IMR-90 (cell line): ENCODE measurements around the gene NUDT9. TPM values are rescaled to one million over a fixed set of nuclear protein-coding genes. Genes with fewer than 3 reads are reported as not detected.
"Not testable (repeated sequence)": the region's sequence is repeated elsewhere in the genome, so short reads cannot be mapped to it uniquely, and the experiment has no call there.

Experiments used
- ATAC-seq: fragments of 200-7000 bp; cut with Tn5 transposase; 2 replicates; pipeline ENCODE4 v1.9.1; 2020; ENCODE audit warnings: low read depth, mild to moderate bottlenecking, moderate library complexity
- BruUV-seq: library from RNA; stranded (reverse); fragments of 400-500 nt; replicated peaks from 2 replicates; lab custom pipeline; 2021; lab: Mats Ljungman, UMichigan
- CTCF ChIA-PET: fragments of 300-600 bp; formaldehyde crosslinking; extraction: SDS; loops from one replicate; lab custom pipeline; 2021; ENCODE audit warnings: antibody characterized with exemption; lab: Yijun Ruan, JAX
- POLR2A ChIA-PET: fragments of 300-600 bp; sonication (Branson Sonifier 250); formaldehyde crosslinking; loops from one replicate; lab custom pipeline; 2022; ENCODE audit warnings: antibody characterized with exemption; ENCODE audit not compliant: unreplicated experiment; lab: Charles Lee
- DNase-seq: peaks from one replicate; pipeline ENCODE4 v3.0.0; 2013
- H2AFZ ChIP-seq: replicated peaks from 2 replicates; pipeline ENCODE3; 2013; ENCODE audit warnings: low read length, mild to moderate bottlenecking; ENCODE audit not compliant: poor library complexity
- H2AK5ac ChIP-seq: 2 replicates; pipeline ENCODE4 v1.6.1; 2013; ENCODE audit warnings: low read depth, low read length, inconsistent platforms
- H2AK9ac ChIP-seq: replicated peaks from 2 replicates; pipeline ENCODE3; 2013; ENCODE audit warnings: mild to moderate bottlenecking, low read depth, low read length, moderate library complexity; ENCODE audit not compliant: poor library complexity
- H2BK120ac ChIP-seq: 2 replicates; pipeline ENCODE4 v1.6.1; 2013; ENCODE audit warnings: low read depth, low read length, inconsistent platforms
- H2BK15ac ChIP-seq: 3 replicates; pipeline ENCODE4 v1.6.1; 2013; ENCODE audit warnings: low read depth, low read length, inconsistent platforms
- H2BK20ac ChIP-seq: 2 replicates; pipeline ENCODE4 v1.6.1; 2013; ENCODE audit warnings: low read depth, mild to moderate bottlenecking, inconsistent platforms, low read length, moderate library complexity
- H2BK5ac ChIP-seq: 2 replicates; pipeline ENCODE4 v1.6.1; 2013; ENCODE audit warnings: mild to moderate bottlenecking, low read depth, low read length, inconsistent platforms; ENCODE audit not compliant: poor library complexity, severe bottlenecking
- H3K14ac ChIP-seq: replicated peaks from 2 replicates; pipeline ENCODE4 v1.6.1; 2013; ENCODE audit warnings: low read depth, low read length, inconsistent platforms
- H3K18ac ChIP-seq: 2 replicates; pipeline ENCODE4 v1.6.1; 2013; ENCODE audit warnings: low read depth, low read length, control low read depth
- H3K23ac ChIP-seq: 2 replicates; pipeline ENCODE4 v1.6.1; 2013; ENCODE audit warnings: low read depth, low read length, inconsistent platforms
- H3K27ac ChIP-seq: 2 replicates; pipeline ENCODE4 v1.5.1; 2013; ENCODE audit warnings: mild to moderate bottlenecking, control low read depth, low read length; ENCODE audit not compliant: insufficient read depth
- H3K27me3 ChIP-seq: 2 replicates; pipeline ENCODE4 v1.6.1; 2013; ENCODE audit warnings: low read length; ENCODE audit not compliant: control insufficient read depth, insufficient read depth
- H3K36me3 ChIP-seq: 2 replicates; pipeline ENCODE4 v1.6.1; 2013; ENCODE audit warnings: low read length, mixed read lengths; ENCODE audit not compliant: control insufficient read depth, insufficient read depth
- H3K4ac ChIP-seq: 2 replicates; pipeline ENCODE4 v1.6.1; 2013; ENCODE audit warnings: low read depth, low read length, inconsistent platforms
- H3K4me1 ChIP-seq: 2 replicates; pipeline ENCODE4 v1.6.1; 2013; ENCODE audit warnings: low read length, mixed read lengths; ENCODE audit not compliant: control insufficient read depth, insufficient read depth
- H3K4me2 ChIP-seq: 2 replicates; pipeline ENCODE4 v1.6.1; 2013; ENCODE audit warnings: low read depth, mild to moderate bottlenecking, control low read depth, low read length, moderate library complexity
- H3K4me3 ChIP-seq: 2 replicates; pipeline ENCODE4 v1.5.1; 2013; ENCODE audit warnings: low read depth, mild to moderate bottlenecking, control low read depth, low read length, moderate library complexity; ENCODE audit not compliant: insufficient read depth
- H3K56ac ChIP-seq: 2 replicates; pipeline ENCODE4 v1.6.1; 2013; ENCODE audit warnings: low read length, inconsistent platforms; ENCODE audit not compliant: insufficient read depth; ENCODE audit errors: extremely low read depth
- H3K79me1 ChIP-seq, 2 experiments: 2 replicates each; pipeline ENCODE4 v1.6.1; 2013; ENCODE audit warnings: low read length in 2 of 2, inconsistent platforms in 1 of 2, low read depth in 1 of 2
- H3K9ac ChIP-seq: 2 replicates; pipeline ENCODE4 v1.6.1; 2013; ENCODE audit warnings: low read depth, low read length, control low read depth
- H3K9me1 ChIP-seq: 2 replicates; pipeline ENCODE4 v1.6.1; 2013; ENCODE audit warnings: low read length, inconsistent platforms; ENCODE audit not compliant: insufficient read depth
- H3K9me3 ChIP-seq: 2 replicates; pipeline ENCODE4 v1.6.1; 2013; ENCODE audit warnings: low read length; ENCODE audit not compliant: control insufficient read depth, insufficient read depth
- H4K20me1 ChIP-seq: 2 replicates; pipeline ENCODE4 v1.6.1; 2013; ENCODE audit warnings: low read length, inconsistent platforms; ENCODE audit not compliant: insufficient read depth
- H4K5ac ChIP-seq: 2 replicates; pipeline ENCODE4 v1.6.1; 2013; ENCODE audit warnings: mild to moderate bottlenecking, low read depth, low read length, control low read depth
- H4K8ac ChIP-seq, 2 experiments: 2 replicates each; pipeline ENCODE4 v1.6.1; 2013; ENCODE audit warnings: low read depth in 2 of 2, low read length in 2 of 2, control low read depth in 1 of 2, inconsistent platforms in 1 of 2
- H4K91ac ChIP-seq: 2 replicates; pipeline ENCODE4 v1.6.1; 2013; ENCODE audit warnings: low read depth, low read length, inconsistent platforms; ENCODE audit not compliant: insufficient read depth
- WGBS, 2 experiments: methylation state at CpG; one replicate each; pipeline versions ENCODE4 v1.1.5 to v1.1.7; 2013; ENCODE audit warnings: missing lambda C conversion rate in 2 of 2; ENCODE audit not compliant: insufficient read length in 1 of 2; ENCODE audit errors: extremely low coverage in 2 of 2; 5-methylcytosine and 5-hydroxymethylcytosine counted together
- dilution Hi-C: fragments of 300-500 bp; cut with HindIII; formaldehyde crosslinking; loops from one replicate; pipeline ENCODE4 v1.14.3; 2018; ENCODE audit warnings: low sequenced_read_pairs; ENCODE audit not compliant: unreplicated experiment
- in situ Hi-C: fragments of 300-500 bp; cut with MboI; formaldehyde crosslinking; loops from 3 replicates; pipeline ENCODE4 v1.14.3; 2019; ENCODE audit warnings: low sequenced_read_pairs, inconsistent platforms, mixed read lengths
- intact Hi-C: fragments of 100-400 bp; cut with micrococcal nuclease; formaldehyde crosslinking; loops from 2 replicates; pipeline ENCODE4 v1.10.0; 2022
- polyA plus RNA-seq, 3 experiments: library from polyadenylated mRNA; depleted of rRNA; stranded (reverse); fragments of >200 nt; gene quantifications; 2 replicates each; pipeline ENCODE4 v1.2.3, GENCODE V29; 2012; ENCODE audit warnings: low replicate concordance in 1 of 3
- total RNA-seq: library from RNA; depleted of rRNA; stranded (reverse); fragments of >200 nt; gene quantifications from 2 replicates; pipeline ENCODE4 v1.2.3, GENCODE V29; 2012

The NUDT9 gene
- total and polyA plus RNA-seq, 2 of the 4 experiments (the other 2 are of a cell fraction) = 10.0 to 23.5 TPM

DNA sequence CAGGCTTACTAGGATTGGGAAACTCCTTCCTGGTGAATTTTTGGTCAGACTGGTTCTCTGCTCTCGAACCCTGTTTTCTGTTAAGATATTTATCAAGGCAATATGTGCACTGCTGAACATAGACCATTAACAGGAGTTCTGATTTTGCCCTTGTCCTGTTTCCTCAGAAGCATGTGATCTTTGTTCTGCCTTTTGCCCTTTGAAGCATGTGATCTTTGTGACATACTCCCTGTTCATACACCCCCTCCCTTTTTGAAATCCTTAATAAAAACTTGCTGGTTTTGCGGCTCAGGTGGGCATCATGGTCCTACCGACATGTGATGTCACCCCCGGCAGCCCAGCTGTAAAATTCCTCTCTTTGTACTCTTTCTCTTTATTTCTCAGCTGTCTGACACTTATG lies 4.0 kb upstream of the NUDT9 start:
- H3K23ac ChIP-seq, H2BK120ac ChIP-seq, H2BK20ac ChIP-seq, H4K5ac ChIP-seq, H2BK5ac ChIP-seq, H3K56ac ChIP-seq, H4K8ac ChIP-seq, H3K36me3 ChIP-seq, H3K9ac ChIP-seq, H2AK9ac ChIP-seq, DNase-seq, H2BK15ac ChIP-seq, H3K4me2 ChIP-seq, H2AFZ ChIP-seq, BruUV-seq, H3K9me1 ChIP-seq, POLR2A ChIA-PET, H3K4me3 ChIP-seq, H3K4me1 ChIP-seq, H4K20me1 ChIP-seq, H3K18ac ChIP-seq, H3K27ac ChIP-seq, ATAC-seq, H4K91ac ChIP-seq, in situ Hi-C loops, CTCF ChIA-PET, H3K9me3 ChIP-seq, H3K4ac ChIP-seq, H2AK5ac ChIP-seq, intact Hi-C loops, H3K14ac ChIP-seq, dilution Hi-C loops, H3K27me3 ChIP-seq: not testable (repeated sequence)
- H3K79me1 ChIP-seq = peaks cover 6 to 15% of the 10 kb centered on the region in 2 experiments; a peak in 2 of 4 replicates
- no CpG with 5 or more reads among the region's 4 CpGs for WGBS, 2 experiments
